WI38 (cell line): ENCODE measurements around the gene ZNF831.

Source experiments
- H3K4me3 ChIP-seq: 2 replicates; pipeline ENCODE4 v1.5.1; 2011; ENCODE audit warnings: low read depth, mild to moderate bottlenecking, control low read depth, low read length
- CTCF ChIP-seq: IDR thresholded peaks from 2 replicates; pipeline ENCODE4 v1.5.1; 2012; ENCODE audit warnings: low read depth, mild to moderate bottlenecking, control low read depth, low read length

ZNF831 gene

DNA sequence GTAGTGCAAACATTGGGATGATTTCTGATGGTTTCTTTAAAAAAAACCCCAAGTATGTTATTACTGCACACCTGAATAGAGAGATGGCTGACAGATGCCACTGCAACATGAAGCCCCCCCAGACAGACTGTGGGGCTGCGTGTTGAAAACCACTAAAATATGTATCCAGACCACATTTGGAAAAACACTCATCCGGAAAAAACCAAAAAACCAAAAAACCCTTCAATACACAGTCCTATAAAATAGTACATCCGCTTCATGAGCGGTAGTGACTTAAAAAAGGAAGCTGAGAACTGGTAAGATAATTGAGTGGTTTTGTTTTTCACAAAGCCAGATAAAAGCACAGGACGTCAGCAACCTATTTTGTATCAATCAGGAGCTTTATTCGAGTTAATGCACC lies 89.7 kb downstream of the ZNF831 start:
- no peak overlapping the region for H3K4me3 ChIP-seq
- TF ChIP-seq CTCF, result no peak

GRCh38 chr20:59253779-59254319 lies 90.2 kb downstream of the ZNF831 start:
- TF ChIP-seq CTCF, result no peak

DNA sequence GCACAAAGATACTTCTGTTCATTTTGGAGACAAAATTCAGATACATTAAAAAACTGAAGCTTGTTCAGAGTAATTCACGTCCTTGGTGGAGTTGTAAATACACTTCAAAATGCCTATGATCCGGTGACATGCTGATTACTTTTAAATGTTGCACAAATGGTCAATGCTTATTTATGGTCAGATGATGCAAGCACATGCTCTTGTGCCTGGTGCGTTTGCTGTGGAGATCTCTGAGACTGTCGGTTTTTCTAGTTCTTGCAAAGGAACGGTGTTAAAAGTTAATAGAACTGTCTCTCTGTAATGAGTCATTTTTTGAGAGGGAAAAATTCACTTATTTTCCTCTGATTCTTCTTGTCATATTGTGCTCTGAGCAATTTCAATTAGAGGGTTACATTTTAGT lies 91.6 kb downstream of the ZNF831 start:
- H3K4me3 ChIP-seq, result no peak overlapping the region
- no peak for TF ChIP-seq CTCF

More at GRCh38 chr20:59253779-59254319, 90.2 kb downstream of the ZNF831 start:
- no peak overlapping the region for H3K4me3 ChIP-seq

DNA sequence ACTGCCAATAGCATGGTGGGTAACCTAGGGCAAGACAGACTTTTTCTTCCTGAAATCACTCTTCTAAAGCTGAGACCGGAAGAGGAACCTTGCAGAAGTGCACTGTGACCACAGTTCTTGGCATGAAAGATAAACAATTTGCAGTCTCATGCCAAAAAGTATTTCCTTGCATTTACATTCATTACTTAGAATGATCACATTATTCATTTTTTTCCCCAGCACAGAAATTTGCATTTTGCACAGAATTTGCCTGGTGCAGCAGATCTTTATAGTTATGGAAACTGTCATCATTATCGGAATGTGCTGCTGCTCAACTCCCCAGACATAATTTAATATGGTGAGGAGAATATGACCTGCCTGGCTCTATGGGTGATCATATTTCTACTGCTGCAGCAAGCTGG lies 94.6 kb downstream of the ZNF831 start:
- no peak for TF ChIP-seq CTCF
- H3K4me3 ChIP-seq, result no peak overlapping the region

- TF ChIP-seq CTCF, result no peak
Observed at GRCh38 chr20:59259946-59260345, 96.3 kb downstream of the ZNF831 start.

DNA sequence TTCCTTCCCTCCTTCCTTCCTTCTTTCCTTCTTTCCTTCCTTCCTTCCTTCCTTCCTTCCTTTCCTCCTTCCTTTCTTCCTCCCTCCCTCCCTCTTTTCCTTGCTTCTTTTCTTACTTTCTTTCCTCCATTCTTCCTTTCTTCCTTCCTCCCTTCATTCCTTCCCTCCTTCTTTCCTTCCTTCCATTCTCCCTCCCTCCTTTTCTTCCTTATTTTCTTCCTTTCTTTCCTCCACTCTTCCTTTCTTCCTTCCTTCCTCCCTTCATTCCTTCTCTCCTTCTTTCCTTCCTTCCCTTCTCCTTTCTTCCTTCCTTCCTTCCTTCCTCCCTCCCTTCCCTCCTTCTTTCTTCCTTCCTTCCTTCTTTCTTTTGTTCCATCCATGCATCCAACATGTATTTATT lies 101.7 kb downstream of the ZNF831 start:
- no peak overlapping the region for H3K4me3 ChIP-seq
- no peak for TF ChIP-seq CTCF

More at GRCh38 chr20:59259946-59260345, 96.3 kb downstream of the ZNF831 start:
- H3K4me3 ChIP-seq, result no peak overlapping the region

DNA sequence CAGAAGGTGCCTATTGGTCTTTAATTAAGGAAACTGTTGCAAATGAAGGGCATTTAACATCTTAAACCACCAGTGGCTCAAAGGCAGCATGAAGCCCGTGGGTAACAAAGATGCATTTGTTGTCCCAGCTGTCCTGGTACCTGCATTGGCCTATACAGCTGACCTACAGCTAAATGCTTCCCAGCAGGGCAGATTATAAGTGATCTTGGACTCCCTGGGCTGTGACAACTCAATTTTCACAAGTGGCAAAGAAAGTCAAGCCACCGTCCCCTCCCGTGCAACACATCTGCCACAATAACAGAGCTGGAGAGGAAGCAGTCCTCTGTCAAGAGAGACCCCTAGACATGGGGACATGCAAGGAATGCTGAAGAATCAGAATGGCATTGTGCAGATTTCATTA lies 105.2 kb downstream of the ZNF831 start:
- no peak overlapping the region for H3K4me3 ChIP-seq
- no peak for TF ChIP-seq CTCF
